Activated CD8-positive, alpha-beta memory T cell treated with anti-CD3 and anti-CD28 coated beads for 4 hours (primary cell): ENCODE data around the gene SLC6A19.
"Not testable (repeated sequence)": the region's sequence is repeated elsewhere in the genome, so short reads cannot be mapped to it uniquely, and the experiment has no call there.

ENCODE experiments used
- DNase-seq, 2 donors: peaks; one replicate each; pipeline ENCODE4 v3.0.0-alpha.2; 2020; ENCODE audit warnings: low read depth in 2 of 2

The SLC6A19 gene

DNA sequence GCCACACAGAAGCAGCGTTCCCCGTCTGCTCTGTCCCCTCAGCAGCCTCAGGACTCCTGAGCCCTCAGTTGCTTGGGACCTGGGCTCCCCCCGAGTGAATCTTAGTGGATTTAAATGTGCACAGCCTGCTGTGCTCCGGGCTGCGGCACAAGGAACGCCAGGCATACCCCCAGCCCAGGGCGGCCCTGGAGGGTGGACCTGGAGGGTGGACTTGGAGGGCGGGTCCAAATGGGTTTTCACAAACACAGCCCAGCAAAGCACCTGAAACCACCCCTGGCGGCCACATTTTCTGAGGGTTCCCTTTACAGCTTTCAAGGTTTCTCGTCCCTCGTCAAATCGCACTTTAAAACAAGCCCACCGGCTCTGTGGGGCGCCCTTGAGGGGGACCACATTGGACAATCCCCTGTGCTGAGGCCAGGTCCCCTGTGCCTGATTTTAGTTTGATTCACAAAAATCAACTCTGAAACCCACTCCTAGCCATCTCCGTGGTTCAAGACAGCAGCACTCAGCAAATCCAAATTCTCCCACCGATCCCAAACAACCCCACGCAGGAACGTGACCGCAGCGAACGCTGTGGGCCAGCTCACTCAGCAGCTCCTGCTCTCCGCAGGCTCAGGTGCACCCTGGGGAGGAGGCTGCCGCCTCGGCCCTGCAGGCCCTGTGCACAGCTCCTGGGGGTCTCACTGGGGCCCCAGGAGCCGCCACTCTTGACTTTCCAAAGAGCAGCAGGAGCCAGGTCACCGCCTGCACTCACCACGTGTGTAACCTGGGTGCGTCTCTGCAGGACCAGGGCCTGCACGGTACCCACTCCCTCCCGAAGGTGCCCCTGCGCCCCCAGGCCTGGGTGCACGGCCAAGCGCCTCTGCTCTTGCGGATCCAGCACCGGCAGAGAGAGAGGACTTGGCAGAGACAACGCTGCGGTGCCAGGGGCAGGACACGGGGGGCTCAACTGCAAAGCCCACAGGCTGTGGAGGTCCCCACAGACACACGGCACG is 64.4 kb downstream of the SLC6A19 start:
- DNase-seq, result no peak

GRCh38 chr5:1266791-1267190 is 65.4 kb downstream of the SLC6A19 start:
- no peak for DNase-seq

DNA sequence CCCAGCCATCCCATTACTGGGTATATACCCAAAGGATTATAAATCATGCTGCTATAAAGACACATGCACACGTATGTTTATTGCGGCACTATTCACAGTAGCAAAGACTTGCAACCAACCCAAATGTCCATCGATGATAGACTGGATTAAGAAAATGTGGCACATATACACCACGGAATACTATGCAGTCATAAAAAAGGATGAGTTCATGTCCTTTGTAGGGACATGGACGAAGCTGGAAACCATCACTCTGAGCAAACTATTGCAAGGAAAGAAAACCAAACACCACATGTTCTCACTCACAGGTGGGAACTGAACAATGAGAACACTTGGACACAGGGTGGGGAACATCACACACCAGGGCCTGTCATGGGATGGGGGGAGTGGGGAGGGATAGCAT is 66.1 kb downstream of the SLC6A19 start:
- not testable (repeated sequence) for DNase-seq

DNA sequence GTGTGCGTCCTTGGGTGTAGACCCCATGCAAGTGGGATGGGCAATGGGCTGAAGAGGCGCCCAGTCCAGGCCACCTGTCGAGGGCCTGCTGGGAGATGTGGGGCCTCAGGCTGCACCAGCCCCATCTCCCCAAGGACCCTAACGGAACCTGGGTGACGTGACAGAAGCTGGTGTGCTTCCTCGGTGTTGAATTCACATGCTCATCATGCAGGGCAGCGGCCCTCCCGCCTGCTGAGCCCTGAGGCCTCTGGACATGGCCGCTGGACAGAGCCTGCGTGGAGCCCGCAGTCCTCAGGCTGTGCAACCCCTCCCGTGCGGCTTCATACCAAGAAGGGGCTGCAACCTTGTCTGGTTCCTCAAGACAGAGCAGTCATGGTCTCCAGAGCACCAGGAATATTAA is 66.7 kb downstream of the SLC6A19 start:
- no peak for DNase-seq

- peak; percentile 14 to 28 for DNase-seq
Observed at GRCh38 chr5:1268666-1269065, 67.3 kb downstream of the SLC6A19 start.

DNA sequence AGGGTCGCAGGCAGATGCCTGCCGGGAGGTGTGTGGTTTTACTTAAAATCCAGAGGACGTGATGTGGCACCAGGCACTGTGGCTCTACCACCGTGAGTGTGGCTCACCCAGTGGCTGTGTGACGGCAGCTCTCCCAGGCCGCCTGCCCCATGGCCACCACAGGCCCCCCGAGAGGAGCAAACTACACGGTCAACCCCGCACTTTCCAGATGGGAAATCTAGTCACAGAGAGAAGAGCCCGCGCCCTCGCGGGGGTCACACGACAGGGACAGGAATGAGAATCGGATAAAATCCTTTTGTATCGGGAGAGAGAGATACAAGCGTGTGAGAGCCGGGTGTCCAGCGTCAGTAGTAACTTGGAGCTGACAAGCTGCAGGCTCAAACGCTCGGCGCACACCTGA is 69.0 kb downstream of the SLC6A19 start:
- no peak for DNase-seq

- DNase-seq, result no peak
Observed at GRCh38 chr5:1270933-1271914, 69.8 kb downstream of the SLC6A19 start.

DNA sequence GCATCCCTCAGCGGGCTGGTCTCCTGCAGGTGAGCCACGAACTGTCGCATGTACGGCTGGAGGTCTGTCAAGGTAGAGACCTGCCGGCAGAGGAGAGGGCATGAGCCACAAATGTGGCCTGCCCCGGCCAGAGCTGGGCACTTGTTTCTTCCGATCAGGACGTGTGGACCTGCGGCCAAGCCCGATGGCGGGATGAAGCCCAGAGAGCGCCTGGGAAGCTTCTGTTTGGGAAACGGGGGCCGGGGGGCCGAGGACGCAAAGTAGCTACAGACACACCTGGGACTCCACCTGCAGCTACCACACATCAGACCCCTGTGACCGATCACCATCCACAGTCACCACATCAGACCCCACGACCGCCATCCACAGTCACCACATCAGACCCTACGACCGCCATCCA is 70.8 kb downstream of the SLC6A19 start:
- no peak for DNase-seq

DNA sequence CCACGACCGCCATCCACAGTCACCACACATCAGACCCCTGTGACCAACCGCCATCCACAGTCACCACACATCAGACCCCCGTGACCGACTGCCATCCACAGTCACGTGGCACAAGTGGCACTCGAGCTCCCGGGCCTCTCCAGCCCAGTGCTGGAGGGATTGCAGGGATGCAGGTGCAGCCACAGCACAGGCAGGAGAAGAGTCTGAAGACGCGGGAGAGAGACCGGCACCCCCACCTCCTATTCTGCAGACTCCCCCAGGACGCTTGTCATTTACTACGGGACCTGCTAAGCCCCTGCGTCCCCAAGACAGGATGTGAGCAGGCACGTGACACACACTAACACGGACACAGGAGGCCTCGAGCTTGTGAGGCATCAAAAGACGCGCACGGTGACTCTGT is 72.3 kb downstream of the SLC6A19 start:
- no peak for DNase-seq

GRCh38 chr5:1274471-1274870 is 73.1 kb downstream of the SLC6A19 start:
- no peak for DNase-seq
